SKM-1 (cell line): ENCODE data around the gene PHLDA1.

Source experiments
- DNase-seq: peaks from one replicate; lab custom pipeline; 2025; ENCODE audit not compliant: unreplicated experiment; lab: John Stamatoyannopoulos, UW

The PHLDA1 gene

DNA sequence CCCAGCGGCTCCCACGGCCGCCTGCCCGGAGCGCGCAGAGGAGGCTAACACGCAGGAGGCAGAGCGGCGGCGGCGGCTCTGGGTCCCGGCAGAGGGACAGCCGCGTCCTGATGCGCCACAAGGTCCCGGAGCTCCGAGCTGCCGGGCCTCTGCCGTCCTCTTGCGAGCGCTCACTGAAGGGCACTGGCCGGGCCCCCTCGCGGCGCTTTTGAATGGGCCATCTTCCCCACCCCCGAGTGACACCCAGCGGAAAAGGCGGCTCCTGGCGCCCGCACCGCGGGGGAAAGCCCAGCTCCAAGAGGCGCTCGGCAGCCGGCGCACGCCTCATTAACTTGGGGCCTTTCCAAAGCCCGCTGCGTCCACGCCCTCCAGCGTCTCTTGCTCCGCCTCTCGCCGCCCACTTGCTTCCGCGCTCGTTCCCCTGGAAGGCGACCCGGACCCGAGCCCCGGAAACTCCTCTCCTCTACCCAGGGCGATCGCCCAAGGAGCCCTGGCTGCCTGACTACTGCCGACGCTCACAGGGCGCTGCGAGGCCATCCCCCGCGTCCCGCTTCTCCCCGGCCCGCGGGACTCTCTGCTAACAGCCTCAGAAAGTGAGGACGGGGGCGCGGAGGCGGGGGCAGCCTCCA, at the start of gene PHLDA1:
PHLDA1 (minus strand) TSS at position 363 of the 629 bp plus-strand sequence.
- DNase-seq, result peak; percentile 22

DNA sequence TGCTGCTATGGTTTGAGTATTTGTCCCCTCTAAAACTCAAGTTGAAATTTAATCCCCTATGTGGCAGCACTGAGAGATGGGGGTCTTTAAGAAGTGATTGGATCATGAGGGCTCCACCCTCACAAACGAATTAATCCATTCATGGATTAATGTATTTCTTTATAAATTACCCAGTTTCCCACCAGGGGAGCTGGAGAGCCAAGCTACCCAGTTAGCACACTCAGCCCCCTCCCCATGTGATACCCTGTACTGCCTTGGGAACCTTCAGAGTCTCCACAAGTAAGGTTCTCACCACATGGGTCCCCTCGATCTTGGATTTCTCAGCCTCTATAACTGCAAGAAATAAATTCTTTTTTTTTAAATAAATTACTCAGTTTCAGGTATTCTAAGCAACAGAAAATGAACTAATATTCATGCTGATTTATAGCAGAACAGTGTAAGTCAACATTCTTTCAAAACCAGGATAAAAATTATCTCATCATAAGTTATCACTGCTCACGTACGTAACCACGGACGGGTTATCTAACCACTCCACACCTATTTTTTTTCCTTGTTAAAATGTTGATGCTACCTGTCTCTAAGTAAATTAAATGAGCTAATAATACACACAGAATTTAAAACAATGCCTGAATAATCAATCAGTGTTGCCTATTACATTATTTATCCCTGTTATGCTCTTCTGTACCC, 49.3 kb upstream of the PHLDA1 start:
- DNase-seq, result no peak

DNA sequence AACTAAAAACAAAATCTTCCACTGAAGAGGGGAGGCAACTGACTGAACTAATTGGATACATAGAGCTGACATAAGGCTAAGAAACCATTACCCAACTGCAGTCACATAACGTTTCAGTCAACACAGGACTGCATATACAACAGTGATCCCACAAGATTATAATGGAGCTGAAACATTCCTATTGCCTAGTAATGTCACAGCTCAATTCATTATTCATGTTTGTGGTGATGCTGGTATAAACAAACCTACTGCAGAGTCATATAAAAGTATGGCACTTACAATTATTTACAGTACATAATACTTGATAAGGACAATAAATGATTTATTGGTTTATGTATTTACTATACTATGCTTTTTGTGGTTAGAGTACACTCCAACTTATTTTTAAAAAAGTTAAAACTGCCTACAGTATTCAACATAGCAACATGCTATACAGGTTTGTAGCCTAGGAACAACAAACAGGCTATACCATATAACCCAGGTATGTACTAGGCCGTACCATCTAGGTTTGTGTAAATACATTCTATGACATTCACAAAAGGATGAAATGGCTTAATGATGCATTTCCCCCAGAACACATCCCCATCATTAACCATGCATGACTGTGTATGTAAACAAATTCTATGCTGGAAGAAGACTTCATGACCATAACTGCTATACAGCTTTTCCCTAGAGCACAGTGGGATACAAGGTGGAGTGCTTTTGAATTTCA, 48.6 kb upstream of the PHLDA1 start:
- no peak for DNase-seq

DNA sequence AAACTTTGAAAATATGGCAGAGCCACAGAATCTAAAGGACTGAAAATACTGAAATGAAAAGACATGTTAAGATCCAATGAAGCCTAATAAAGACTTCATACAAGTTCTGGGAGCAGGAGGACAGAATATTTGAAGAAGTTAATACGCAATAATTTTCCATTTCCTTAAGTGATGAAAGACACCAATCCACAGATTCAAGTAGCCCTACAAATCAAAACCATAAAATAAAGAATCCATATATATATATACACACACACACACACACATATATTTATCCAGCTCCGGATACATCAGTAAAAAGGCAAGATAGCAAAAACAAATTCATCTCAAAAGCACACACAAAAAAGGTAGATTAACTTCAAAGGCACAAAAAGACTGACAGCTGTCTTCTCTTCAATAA, 47.2 kb upstream of the PHLDA1 start:
- DNase-seq, result no peak

DNA sequence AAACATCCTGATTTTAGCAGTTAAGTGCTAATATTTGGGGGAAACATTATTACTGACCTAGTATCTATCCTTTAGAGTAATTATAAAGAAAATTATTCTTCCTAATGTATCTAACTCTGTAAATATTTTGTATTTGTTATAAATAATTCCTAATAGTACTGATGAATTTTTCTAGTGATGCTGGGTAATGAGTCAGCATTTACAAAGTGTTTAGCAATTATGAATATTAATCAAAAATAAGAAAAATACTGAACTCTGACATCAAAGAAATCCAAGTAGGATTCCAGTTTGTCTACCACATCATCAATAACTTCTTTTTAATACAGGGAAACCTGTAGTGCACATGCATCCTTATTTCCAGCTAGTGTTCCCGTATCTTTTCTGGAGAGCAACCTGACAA, 43.9 kb upstream of the PHLDA1 start:
- no peak for DNase-seq

DNA sequence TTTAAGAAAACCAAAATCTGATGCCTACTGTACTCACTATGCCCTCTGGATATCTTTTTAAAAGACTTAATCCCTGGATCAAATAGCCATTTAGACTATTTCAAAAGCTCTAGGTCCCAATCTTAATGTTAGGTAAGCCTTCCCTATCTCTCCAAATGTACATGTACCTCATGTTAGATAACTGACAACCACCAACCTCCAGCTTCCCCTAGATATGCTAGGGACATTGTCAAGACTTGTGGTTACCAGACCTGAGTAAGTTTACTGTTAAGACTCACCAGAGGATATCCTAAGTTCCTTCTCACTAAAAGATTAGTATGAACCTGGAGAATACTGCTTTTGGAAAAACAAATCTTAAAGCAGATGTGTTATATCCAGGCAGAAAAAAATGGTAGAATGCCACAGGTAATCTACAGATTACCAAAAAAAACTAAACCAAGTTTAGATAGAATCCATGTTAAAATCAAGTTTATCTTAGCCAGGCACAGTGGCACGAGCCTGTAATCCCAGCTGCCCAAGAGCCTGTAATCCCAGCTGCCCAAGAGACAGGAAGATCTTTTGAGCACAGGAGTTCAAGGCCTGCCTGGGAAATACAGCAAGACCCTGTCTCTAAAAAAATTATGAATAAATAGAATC, 43.2 kb upstream of the PHLDA1 start:
- no peak for DNase-seq

DNA sequence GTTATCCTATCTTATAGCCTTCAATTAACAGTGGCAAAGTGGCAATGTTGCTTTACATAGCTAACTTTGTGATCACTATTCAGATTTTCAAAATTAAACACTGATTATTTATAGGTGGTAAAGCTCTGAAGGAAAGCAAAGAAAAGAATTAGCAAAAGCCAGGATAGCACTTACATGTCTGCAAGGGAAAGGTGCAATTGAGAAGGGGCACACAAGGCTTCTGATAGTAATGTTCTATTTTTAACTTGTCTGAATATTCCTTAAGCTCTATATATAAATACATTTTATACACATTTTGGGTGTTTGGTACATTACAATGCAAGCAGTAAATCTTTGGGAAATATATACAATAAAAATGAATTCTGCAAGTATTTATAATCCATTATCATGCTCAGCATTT, 42.0 kb upstream of the PHLDA1 start:
- no peak for DNase-seq

DNA sequence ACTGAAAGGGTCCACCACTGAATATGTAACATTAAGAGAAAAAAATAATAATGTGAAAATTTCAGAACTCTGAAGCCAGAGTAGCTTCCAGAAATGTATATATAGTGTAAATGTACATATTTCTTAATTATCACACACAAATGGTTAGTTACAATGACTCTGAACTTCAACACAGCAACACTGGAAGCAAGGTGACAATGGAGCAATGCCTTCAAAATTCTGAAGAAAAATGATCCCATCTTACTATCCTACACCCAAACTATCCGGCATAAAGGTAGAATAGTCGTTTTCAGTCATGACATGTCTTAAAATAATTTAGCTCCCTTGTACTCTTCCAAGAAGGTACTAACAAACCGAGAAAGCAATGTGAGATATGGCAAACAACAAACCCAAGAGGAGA, 41.0 kb upstream of the PHLDA1 start:
- no peak for DNase-seq

DNA sequence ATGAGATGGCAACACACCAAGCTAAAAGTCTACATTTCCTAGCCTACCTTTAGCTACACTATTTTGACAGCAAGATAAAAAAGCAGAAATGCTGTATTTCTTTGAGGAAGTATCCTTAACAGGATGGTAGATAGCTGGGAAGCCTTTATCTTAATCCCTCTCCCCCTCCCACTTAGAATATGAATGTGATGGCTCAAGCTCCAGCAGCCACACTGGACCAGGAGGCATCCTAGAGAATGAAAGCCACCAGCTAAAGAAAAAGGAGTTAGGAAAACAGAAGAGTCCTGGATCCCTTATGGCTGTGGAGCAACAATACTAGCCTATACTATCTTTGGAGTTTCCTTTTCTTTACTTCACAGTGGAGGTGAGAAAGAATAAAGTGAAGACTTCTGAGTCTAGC, 37.8 kb upstream of the PHLDA1 start:
- no peak for DNase-seq

DNA sequence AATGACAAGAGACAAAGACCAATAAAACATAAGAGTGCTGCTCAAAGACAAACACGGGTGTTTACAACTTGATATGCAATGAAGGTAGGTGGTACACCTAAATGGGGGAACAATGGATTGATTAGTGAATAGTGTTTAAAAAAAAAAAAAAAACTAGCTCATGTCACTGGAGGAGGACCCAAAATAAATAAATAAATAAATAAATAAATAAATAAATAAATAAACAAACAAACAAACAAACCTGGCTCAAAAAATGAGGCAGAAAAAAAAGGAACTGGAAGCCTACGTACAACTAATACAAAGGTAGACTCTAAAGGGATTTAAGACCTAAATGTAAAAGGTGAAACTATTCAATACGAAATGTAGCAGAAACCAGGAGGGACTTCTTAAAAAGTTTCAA, 34.3 kb upstream of the PHLDA1 start:
- no peak for DNase-seq

DNA sequence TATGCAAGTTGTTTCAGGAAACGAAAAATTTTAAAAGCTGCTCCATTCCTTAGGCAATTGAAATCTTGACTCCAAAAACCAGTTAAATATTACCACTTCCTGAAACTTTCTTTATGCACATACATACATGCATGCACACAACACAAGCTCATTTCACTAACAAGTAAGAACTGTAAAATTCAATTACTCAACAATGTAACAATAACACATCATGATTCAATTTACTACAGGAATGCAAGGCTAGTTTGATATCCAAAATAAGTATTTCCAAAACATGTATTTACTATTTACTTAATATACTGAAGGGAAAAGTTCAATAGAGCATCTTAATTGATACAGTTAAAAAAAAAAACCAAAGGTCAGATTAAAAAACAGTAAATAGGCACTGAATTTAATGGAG, 33.3 kb upstream of the PHLDA1 start:
- no peak for DNase-seq

DNA sequence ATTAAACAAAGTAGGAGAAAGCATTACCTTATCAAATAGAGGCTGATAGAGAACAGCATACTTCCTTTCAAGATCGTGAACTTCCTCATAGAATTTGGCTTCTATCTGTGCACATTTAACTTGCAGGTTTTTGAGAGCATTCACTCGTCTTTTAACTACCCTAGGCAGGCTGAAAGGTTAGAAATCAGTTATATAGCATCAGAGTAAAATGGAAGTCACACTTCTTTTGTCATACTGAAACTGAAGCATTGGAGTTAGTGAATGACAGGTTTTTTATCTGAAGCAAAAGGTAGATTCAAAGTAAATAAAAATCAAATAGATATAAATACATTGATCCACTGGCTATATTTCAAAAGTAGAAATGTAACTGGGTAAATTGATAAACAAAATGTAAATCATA, 28.5 kb upstream of the PHLDA1 start:
- no peak for DNase-seq

DNA sequence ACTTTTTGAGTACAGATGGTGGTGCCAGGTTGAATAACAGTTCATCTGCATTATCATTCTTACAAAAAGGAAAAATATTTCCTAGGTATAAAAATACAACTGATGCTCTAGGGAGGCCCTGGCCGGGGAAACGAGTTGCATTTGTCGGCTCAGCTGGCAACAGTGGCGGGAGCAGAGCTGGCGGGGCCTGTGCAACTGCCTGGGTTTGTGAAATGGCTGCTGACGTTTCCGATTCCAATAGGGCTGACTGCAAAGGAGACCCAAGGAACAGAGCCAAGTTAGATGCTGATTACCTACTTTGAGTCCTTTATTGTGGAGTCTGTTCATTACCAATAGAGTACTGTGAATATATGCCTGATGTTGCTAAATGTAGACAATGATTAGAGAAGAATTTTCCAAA, 25.8 kb upstream of the PHLDA1 start:
- DNase-seq, result no peak

DNA sequence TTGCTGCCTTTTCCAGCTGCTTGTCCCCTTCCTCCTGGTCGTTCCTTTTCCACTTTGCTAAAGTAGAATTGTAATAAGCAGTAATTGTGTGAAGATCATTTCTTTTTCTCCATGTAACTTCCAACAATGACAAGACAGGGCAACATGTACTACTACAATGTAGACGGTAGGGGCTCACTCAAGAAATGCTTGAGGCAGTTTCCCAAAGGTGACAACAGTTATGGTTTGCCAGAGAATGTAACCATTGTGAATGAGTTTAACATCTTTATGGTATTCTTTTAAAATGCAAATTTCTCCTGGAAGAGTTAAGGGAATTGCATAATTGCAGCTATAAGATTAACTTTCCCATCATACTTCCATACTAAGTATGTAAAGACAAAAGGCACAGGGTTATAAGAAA, 23.8 kb upstream of the PHLDA1 start:
- DNase-seq, result no peak

DNA sequence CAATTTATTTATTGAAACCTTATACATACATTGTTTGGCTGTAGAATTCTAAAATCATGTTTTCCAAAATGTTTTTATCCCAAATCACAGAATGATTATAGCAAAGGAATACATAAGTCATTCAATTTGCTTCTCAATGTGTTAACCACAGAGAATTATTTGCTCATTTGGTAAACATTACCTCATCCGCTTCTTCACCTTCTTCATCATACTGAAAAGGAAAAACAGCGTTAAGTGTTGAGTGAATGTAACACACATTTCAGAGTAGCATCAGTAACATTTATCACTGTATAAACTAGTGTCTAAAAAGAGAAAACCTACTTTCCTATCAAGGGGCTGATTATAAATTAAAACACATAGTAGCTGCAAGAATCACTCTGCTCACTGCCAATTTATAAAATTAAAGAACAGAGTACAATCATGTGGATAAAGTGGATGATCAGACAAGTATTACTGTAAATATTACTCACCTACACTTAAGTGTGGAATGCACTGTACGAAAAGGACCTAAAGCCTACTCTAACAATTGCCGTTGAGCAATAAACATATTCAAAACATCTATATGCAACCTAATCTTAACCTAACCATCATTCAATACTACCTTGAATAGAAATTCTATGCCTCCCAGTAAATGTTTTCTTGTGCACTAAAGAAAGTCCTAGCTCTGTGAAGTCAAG, 18.1 kb upstream of the PHLDA1 start:
- DNase-seq, result no peak

DNA sequence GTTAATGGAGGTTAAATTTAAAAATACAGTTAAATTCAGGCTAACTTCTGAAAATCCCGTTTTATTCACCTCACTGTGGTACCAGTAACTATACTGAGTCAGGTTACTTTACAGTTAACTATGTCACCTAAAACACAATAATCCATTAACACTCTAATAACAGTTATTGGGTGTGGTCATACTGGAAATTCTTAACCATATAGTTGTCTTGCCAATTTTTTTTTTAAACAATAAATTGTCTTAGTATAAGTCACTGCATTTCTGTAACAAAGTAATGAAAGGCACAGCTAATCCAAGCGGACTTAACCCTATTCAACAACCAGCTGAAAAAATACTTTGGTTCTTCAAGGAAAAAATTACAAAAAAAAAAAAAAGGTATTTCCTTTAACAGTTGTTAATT, 16.2 kb upstream of the PHLDA1 start:
- no peak for DNase-seq

DNA sequence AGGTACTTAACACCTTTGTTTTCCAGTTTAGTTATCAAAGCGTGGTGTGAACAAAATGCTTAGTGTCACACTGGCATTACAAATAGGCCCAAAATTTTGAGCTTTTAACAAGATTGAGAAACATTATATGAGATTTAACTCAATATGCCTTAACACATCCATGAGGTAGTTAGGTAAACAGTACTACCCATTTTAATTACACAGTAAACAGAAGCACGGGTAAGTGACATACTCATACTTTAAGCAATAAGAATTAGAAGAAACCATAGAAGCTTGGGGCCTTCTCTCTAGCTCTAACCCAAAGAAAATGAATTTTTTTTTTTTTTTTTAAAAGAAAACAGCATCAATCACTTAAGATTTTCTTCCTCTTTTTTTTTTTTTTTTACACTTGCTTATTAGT, 15.5 kb upstream of the PHLDA1 start:
- DNase-seq, result no peak

DNA sequence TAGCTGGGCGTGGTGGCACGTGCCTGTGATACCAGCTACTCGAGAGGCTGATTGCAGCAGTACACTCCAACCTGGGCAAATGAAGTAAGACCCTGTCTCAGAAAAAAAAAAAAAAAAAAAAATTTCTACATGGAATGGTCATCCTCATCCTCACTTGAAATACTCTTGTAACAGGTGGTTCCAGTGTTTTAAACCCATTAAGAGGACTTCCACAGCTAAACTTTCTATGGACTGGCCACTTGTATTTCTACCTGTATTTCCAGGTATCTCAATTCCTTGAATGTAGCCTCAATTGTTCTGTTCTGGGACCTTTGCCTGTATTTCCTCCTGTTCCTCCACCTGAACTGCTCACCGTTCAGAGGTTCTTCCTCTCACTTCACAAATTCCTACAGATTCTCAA, 11.8 kb upstream of the PHLDA1 start:
- no peak for DNase-seq

DNA sequence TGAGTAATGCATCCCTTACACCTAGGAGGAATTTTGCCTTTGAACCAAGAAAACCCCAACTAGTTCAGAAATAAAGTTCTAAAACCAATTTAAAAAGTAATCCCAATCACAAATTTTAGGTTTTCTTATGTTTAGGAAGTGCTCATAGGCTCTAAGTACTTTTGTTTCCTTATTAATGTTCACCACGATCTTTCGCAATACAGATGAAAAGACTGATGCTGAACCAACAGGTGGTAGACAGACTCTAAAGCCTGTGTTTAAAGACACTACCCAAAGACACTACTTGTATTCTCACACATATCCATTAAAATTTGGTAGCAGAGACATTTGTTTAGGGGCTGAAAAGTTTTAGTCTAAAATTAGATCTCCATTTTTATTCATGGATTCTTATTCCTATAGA, 10.6 kb upstream of the PHLDA1 start:
- no peak for DNase-seq

DNA sequence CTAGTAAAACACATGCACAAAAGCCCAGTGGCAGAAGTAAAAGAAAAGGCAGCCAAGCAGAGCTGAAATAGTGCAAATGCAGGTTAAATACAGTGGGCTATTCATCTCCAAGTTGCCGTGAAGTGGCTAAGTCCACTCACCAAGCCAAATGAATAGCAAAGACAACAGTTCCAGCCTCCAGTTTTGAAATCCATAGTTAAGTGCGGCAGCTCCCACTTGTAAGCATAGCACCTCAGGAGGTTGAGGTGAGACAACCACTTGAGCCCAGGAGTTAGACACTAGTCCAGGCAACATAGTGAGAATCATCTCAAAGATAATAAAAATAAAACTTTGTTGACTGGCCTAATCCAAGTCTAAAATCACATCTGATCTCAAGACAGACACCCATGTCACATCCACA, 9.8 kb upstream of the PHLDA1 start:
- no peak for DNase-seq

DNA sequence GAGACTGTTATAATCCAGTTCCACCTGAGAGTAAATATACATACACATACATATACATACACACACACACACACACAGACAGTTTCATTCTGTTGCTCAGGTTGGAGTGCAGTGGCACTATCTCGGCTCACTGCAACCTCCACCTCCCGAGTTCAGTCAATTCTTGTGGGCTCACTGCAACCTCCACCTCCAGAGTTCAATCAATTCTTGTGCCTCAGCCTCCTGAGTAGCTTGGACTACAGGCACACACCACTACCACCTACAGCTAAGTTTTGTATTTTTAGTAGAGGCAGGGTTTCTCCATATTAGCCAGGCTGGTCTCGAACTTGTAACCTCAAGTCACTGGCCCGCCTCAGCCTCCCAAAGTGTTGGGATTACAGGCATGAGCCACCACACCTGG, 8.9 kb upstream of the PHLDA1 start:
- DNase-seq, result no peak

DNA sequence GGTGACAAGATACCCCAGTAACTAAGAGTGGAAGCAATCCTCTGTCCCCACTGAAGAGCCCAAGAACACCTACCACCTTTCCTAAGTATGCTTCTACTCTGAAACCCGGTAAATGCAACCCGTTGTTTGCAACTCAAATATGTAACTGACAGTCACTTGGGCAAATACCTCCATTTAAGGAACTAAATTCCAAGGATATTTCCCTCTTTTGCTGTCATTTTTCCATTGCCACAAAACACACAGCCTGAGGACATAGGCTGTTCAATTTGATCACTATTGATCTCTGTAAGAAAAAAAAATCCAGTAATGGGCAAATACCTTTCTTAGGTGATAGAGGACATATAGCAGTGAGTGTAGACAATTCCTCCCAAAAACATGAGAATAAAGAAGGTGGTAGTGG, 6.6 kb upstream of the PHLDA1 start:
- DNase-seq, result no peak
